ENCODE data around the gene ALDH6A1. TPM values are rescaled to one million over a fixed set of nuclear protein-coding genes. Genes with fewer than 3 reads are reported as not detected.

ALDH6A1 gene
- total and polyA plus RNA-seq, 2 of the 8 experiments (the other 6 are each of a cell fraction or from before 2014, with no cell fraction given), result 12.1 to 28.7 TPM

- no peak overlapping the region for H3K4ac ChIP-seq (replicated peaks; ENCODE audit: insufficient read length, low read depth, low read length)
- H4K8ac ChIP-seq (ENCODE audit: extremely low read depth, insufficient read depth, low read length), result no peak overlapping the region
- H3K9ac ChIP-seq (replicated peaks in 1 of 4; ENCODE audit: extremely low read depth in 1 of 4, low read depth in 3 of 4, low read length in 3 of 4), result no peak overlapping the region
- no peak for DNase-seq (ENCODE audit: low read depth in 1 of 2, low spot score in 2 of 2)
- no peaks in the 10 kb centered on the region; the same call in 1 of the 2 replicates for H3K79me1 ChIP-seq (ENCODE audit: low read depth, low read length)
- no peak overlapping the region for H3K4me3 ChIP-seq (ENCODE audit: extremely low read depth in 1 of 4, insufficient read depth in 2 of 4, low read depth in 3 of 4, low read length in 4 of 4)
- no peak overlapping the region for H2BK15ac ChIP-seq (ENCODE audit: low read length)
- H2BK5ac ChIP-seq (ENCODE audit: low read depth, low read length), result no peak overlapping the region
- no peaks in the 10 kb centered on the region for H3K9me3 ChIP-seq (ENCODE audit: insufficient read depth in 2 of 2, low read depth in 1 of 2, low read length in 1 of 2)
- H4K5ac ChIP-seq (ENCODE audit: insufficient read length, low read depth, low read length), result no peak overlapping the region
- no peak overlapping the region for H3K18ac ChIP-seq (ENCODE audit: extremely low read depth, low read length)
- no peaks in the 10 kb centered on the region for H3K27me3 ChIP-seq (replicated peaks in 1 of 4; ENCODE audit: control insufficient read depth in 3 of 4, extremely low read depth in 1 of 4, insufficient read depth in 3 of 4, low read length in 3 of 4)
- no peak overlapping the region for H3K56ac ChIP-seq (replicated peaks; ENCODE audit: insufficient read length, low read depth, low read length)
- no peak overlapping the region for H2AFZ ChIP-seq (ENCODE audit: low read length)
- H4K91ac ChIP-seq (replicated peaks; ENCODE audit: insufficient read length, low read length), result no peak overlapping the region
- peaks cover 7% of the 10 kb centered on the region; the same call in 1 of the 2 replicates for H3K23me2 ChIP-seq (ENCODE audit: low read depth, low read length)
- H4K20me1 ChIP-seq (replicated peaks in 1 of 2; ENCODE audit: control insufficient read depth in 1 of 2, insufficient read depth in 2 of 2, low read length in 2 of 2), result no peaks in the 10 kb centered on the region
- H2AK5ac ChIP-seq (ENCODE audit: low read depth, low read length), result no peak overlapping the region
- H2BK120ac ChIP-seq (replicated peaks; ENCODE audit: low read depth, low read length), result no peak overlapping the region
- peaks cover 0 to 3% (median 1%) of the 10 kb centered on the region in 4 experiments; a peak in 4 of 7 replicates for H3K4me1 ChIP-seq (replicated peaks in 1 of 4; ENCODE audit: control insufficient read depth in 3 of 4, insufficient read depth in 4 of 4, low read length in 3 of 4)
- POLR2A ChIA-PET (ENCODE audit: partially characterized antibody), result no interaction called here
- FAIRE-seq, result no peak
- no peaks in the 10 kb centered on the region for H3K36me3 ChIP-seq (ENCODE audit: control insufficient read depth in 2 of 4, insufficient read depth in 4 of 4, low read length in 3 of 4)
- H2BK20ac ChIP-seq (ENCODE audit: low read length), result no peak overlapping the region
- H3K4me2 ChIP-seq (ENCODE audit: insufficient read depth in 1 of 2, low read depth in 2 of 2, low read length in 2 of 2), result no peak overlapping the region
- 91% methylated on average over 4 of the region's 4 CpGs; no CpG with 5 or more reads in 1 of the 2 experiments for WGBS, 2 experiments (ENCODE audit: extremely low coverage in 1 of 2, insufficient coverage in 1 of 2, insufficient read length in 1 of 2, insufficient replicate concordance in 2 of 2, low coverage in 1 of 2, low lambda C conversion rate in 2 of 2, missing lambda C conversion rate in 1 of 2)
- H2BK12ac ChIP-seq (ENCODE audit: low read depth, low read length), result no peak overlapping the region
- H3K23ac ChIP-seq (ENCODE audit: insufficient read length), result no peak overlapping the region
- peaks cover 3 to 20% of the 10 kb centered on the region in 2 experiments; a peak in 3 of 4 replicates for H3K79me2 ChIP-seq (ENCODE audit: control insufficient read depth in 1 of 2, insufficient read depth in 2 of 2, low read length in 2 of 2)
- CTCF ChIA-PET (ENCODE audit: partially characterized antibody), result no interaction called here
- H3K27ac ChIP-seq (ENCODE audit: low read depth, low read length), result no peak overlapping the region
- no peak overlapping the region for H3K14ac ChIP-seq (ENCODE audit: insufficient read length)
- TF ChIP-seq FOSL1 (IDR thresholded peaks at IDR 0.05; ENCODE audit: insufficient read depth, low read depth, low read length), result no peak
- no peak for TF ChIP-seq TAF1 (IDR thresholded peaks at IDR 0.05; ENCODE audit: low read depth, low read length)
- no peak for TF ChIP-seq SIX5 (IDR thresholded peaks at IDR 0.05; ENCODE audit: low read depth, low read length)
- TF ChIP-seq HDAC2 (IDR thresholded peaks at IDR 0.05; ENCODE audit: borderline replicate concordance in 1 of 2, low read depth in 2 of 2, low read length in 2 of 2), result no peak
- TF ChIP-seq JUN (IDR thresholded peaks at IDR 0.05; ENCODE audit: low read depth, low read length), result no peak
These were observed 3.3 kb downstream of the ALDH6A1 start for GRCh38 chr14:74080820-74081460.
